ENCODE data around the gene IVD. TPM values are rescaled to one million over a fixed set of nuclear protein-coding genes. Genes with fewer than 3 reads are reported as not detected.

IVD gene
- total and polyA plus RNA-seq, 2 of the 4 experiments (the other 2 are of a cell fraction): 31.7 to 41.1 TPM

GRCh38 chr15:40427188-40427587 is 21.6 kb downstream of the IVD start:
- H3K4me1 ChIP-seq (ENCODE audit: control insufficient read depth, insufficient read depth, low read length): no peaks in the 10 kb centered on the region; the same call in 1 of the 2 replicates
- H3K56ac ChIP-seq (ENCODE audit: extremely low read depth, insufficient read depth, low read length): no peak overlapping the region
- H2AFZ ChIP-seq (replicated peaks; ENCODE audit: low read length, poor library complexity): no peak overlapping the region
- no peak overlapping the region for H3K27ac ChIP-seq (ENCODE audit: insufficient read depth, low read length)
- H3K9ac ChIP-seq (ENCODE audit: low read depth, low read length): no peak overlapping the region
- H4K8ac ChIP-seq (ENCODE audit: low read depth in 2 of 2, low read length in 2 of 2): no peak overlapping the region
- in situ Hi-C loops (cut with MboI; ENCODE audit: low sequenced_read_pairs) (loop anchor here (5.0 to 10.0 kb wide), 3 partner anchors 150 to 382 kb away; no protein-coding TSS in a partner anchor), intact Hi-C loops (cut with micrococcal nuclease) (no loop called here), dilution Hi-C loops (cut with HindIII; ENCODE audit: low sequenced_read_pairs, unreplicated experiment) (no loop called here)
- no peaks in the 10 kb centered on the region; the same call in 1 of the 2 replicates for H3K36me3 ChIP-seq (ENCODE audit: control insufficient read depth, insufficient read depth, low read length)
- no peaks in the 10 kb centered on the region for H3K79me1 ChIP-seq (ENCODE audit: low read depth in 1 of 2, low read length in 2 of 2)
- TF ChIP-seq, protein P1, sequence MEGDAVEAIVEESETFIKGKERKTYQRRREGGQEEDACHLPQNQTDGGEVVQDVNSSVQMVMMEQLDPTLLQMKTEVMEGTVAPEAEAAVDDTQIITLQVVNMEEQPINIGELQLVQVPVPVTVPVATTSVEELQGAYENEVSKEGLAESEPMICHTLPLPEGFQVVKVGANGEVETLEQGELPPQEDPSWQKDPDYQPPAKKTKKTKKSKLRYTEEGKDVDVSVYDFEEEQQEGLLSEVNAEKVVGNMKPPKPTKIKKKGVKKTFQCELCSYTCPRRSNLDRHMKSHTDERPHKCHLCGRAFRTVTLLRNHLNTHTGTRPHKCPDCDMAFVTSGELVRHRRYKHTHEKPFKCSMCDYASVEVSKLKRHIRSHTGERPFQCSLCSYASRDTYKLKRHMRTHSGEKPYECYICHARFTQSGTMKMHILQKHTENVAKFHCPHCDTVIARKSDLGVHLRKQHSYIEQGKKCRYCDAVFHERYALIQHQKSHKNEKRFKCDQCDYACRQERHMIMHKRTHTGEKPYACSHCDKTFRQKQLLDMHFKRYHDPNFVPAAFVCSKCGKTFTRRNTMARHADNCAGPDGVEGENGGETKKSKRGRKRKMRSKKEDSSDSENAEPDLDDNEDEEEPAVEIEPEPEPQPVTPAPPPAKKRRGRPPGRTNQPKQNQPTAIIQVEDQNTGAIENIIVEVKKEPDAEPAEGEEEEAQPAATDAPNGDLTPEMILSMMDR (conservative IDR thresholded peaks at IDR 0.05; ENCODE audit: low read depth, low read length): no peak
- TF ChIP-seq BHLHE40 (IDR thresholded peaks at IDR 0.05; ENCODE audit: low read depth, low read length) (no peak), FOS (IDR thresholded peaks at IDR 0.05; ENCODE audit: low read depth, low read length) (no peak), NFE2L2 (IDR thresholded peaks at IDR 0.05; ENCODE audit: low read depth, low read length) (no peak), RAD21 (IDR thresholded peaks at IDR 0.05; ENCODE audit: low read length) (no peak), RFX5 (IDR thresholded peaks at IDR 0.05; ENCODE audit: low read depth, low read length) (no peak), MXI1 (IDR thresholded peaks at IDR 0.05; ENCODE audit: borderline replicate concordance, low read depth, low read length) (no peak), RCOR1 (IDR thresholded peaks at IDR 0.05; ENCODE audit: insufficient replicate concordance, low read length) (no peak), CEBPB (IDR thresholded peaks at IDR 0.05; ENCODE audit: low read depth, low read length) (no peak), ELK1 (IDR thresholded peaks at IDR 0.05; ENCODE audit: borderline replicate concordance, low read depth, low read length) (no peak), SMC3 (IDR thresholded peaks at IDR 0.05; ENCODE audit: low read depth, low read length) (no peak), POLR2A (IDR thresholded peaks at IDR 0.05; ENCODE audit: low read depth, low read length) (no peak), USF2 (IDR thresholded peaks at IDR 0.05; ENCODE audit: low read depth, low read length) (no peak)
- ChIA-PET CTCF (interaction anchor here (2.5 kb wide), 1 partner anchor 83 kb away, joined by 8 read pairs; no protein-coding TSS in a partner anchor), POLR2A (ENCODE audit: unreplicated experiment) (no interaction called here)
- H3K27me3 ChIP-seq (ENCODE audit: control insufficient read depth, insufficient read depth, low read length): peaks cover 37% of the 10 kb centered on the region
- H3K4me3 ChIP-seq (ENCODE audit: insufficient read depth, low read depth, low read length): no peak overlapping the region
- H2BK120ac ChIP-seq (ENCODE audit: low read depth, low read length): no peak overlapping the region
- no peak overlapping the region for H3K18ac ChIP-seq (ENCODE audit: low read depth, low read length)
- H4K20me1 ChIP-seq (ENCODE audit: insufficient read depth, low read length): no peaks in the 10 kb centered on the region
- no peaks in the 10 kb centered on the region for H3K9me3 ChIP-seq (ENCODE audit: control insufficient read depth, insufficient read depth, low read length)
- H2AK9ac ChIP-seq (replicated peaks; ENCODE audit: low read depth, low read length, poor library complexity): no peak overlapping the region
- H2BK5ac ChIP-seq (ENCODE audit: low read depth, low read length, poor library complexity, severe bottlenecking): no peak overlapping the region
- no peak overlapping the region for H3K4me2 ChIP-seq (ENCODE audit: low read depth, low read length)
- H2AK5ac ChIP-seq (ENCODE audit: low read depth, low read length): no peak overlapping the region
- BruUV-seq (replicated peaks): no TSS peak
- H4K5ac ChIP-seq (ENCODE audit: low read depth, low read length): no peak overlapping the region
- WGBS, 2 experiments (ENCODE audit: extremely low coverage in 2 of 2, insufficient read length in 1 of 2): 81% methylated on average over 3 of the region's 9 CpGs; no CpG with 5 or more reads in 1 of the 2 experiments
- H3K4ac ChIP-seq (ENCODE audit: low read depth, low read length): no peak overlapping the region
- H4K91ac ChIP-seq (ENCODE audit: insufficient read depth, low read depth, low read length): no peak overlapping the region
- H3K9me1 ChIP-seq (ENCODE audit: insufficient read depth, low read length): no peaks in the 10 kb centered on the region
- no peak overlapping the region for H2BK15ac ChIP-seq (ENCODE audit: low read depth, low read length)
- ATAC-seq (ENCODE audit: low read depth): no peak
- H3K14ac ChIP-seq (replicated peaks; ENCODE audit: low read depth, low read length): no peak overlapping the region
- DNase-seq: no peak
- no peak overlapping the region for H2BK20ac ChIP-seq (ENCODE audit: low read depth, low read length)
- no peak overlapping the region for H3K23ac ChIP-seq (ENCODE audit: low read depth, low read length)

Measured in IMR-90 (cell line).